Pancreas (tissue), 10 donors: ENCODE measurements around the gene BATF. TPM values are rescaled to one million over a fixed set of nuclear protein-coding genes. Genes with fewer than 3 reads are reported as not detected.

Source experiments
- ATAC-seq, 4 donors: fragments of 200-7000 bp; cut with Tn5 transposase; one replicate each; pipeline versions ENCODE4 v1.8.0 to v1.9.1; 2020; ENCODE audit warnings: mild to moderate bottlenecking in 4 of 4, moderate library complexity in 4 of 4
- DNase-seq, 6 donors: peaks; one replicate each; pipeline ENCODE4 v3.0.0-alpha.2; 2020
- FAIRE-seq: peaks from 2 replicates; lab custom pipeline; 2012; peaks lifted over from hg19 to GRCh38; lab: Jason Lieb, UNC
- H3K27ac ChIP-seq, 4 donors: fragments of 200-600 bp; sonication (generic); 1 replicate in 3 of 4; 2 replicates in 1 of 4; pipeline versions ENCODE4 v1.5.0 to v1.8.0; 2020
- H3K27me3 ChIP-seq, 4 donors: fragments of 200-600 bp; one replicate each; pipeline ENCODE4 v1.8.0; 2021
- H3K36me3 ChIP-seq, 3 donors: fragments of 200-600 bp; sonication (generic) in 1 of 3; one replicate each; pipeline versions ENCODE4 v1.5.0 to v1.8.0; 2020 to 2021
- H3K4me1 ChIP-seq, 3 donors: fragments of 200-600 bp; one replicate each; pipeline ENCODE4 v1.8.0; 2021
- H3K4me3 ChIP-seq, 4 donors: fragments of 200-600 bp; sonication (generic) in 2 of 4; one replicate each; pipeline versions ENCODE4 v1.5.0 to v1.8.0; 2020 to 2021
- H3K9me3 ChIP-seq, 4 donors: fragments of 200-600 bp; one replicate each; pipeline ENCODE4 v1.8.0; 2021
- CTCF ChIP-seq, 4 donors: fragments of 200-600 bp; sonication (generic) in 3 of 4; IDR thresholded peaks; one replicate each; pipeline versions ENCODE4 v1.5.0 to v1.8.0; 2021; ENCODE audit warnings: antibody characterized with exemption in 4 of 4
- WGBS, 2 donors: extraction: QIAGEN DNeasy Blood & Tissue Kit; methylation state at CpG; one replicate each; pipeline ENCODE4 v1.1.7; 2013; 5-methylcytosine and 5-hydroxymethylcytosine counted together
- intact Hi-C, 3 donors: fragments of 100-400 bp; cut with DNase I; formaldehyde crosslinking; loops; one replicate each; pipeline versions ENCODE4 v1.11.1 to v1.14.2; 2022
- polyA plus RNA-seq, 2 donors: library from polyadenylated mRNA; stranded (reverse); fragments of 200-250 nt; gene quantifications; one replicate each; pipeline ENCODE4 v1.2.3, GENCODE V29; 2013
- total RNA-seq, 6 donors: library from RNA; stranded (reverse); fragmentation: NEBNext Ultra II Directional in 4 of 6; extraction: Animal tissue kit (Norgen Biotek cat#: 25700) in 4 of 6; gene quantifications; one replicate each; pipeline versions ENCODE4 v1.2.1 to v1.2.4, GENCODE V29; 2021 to 2023
- donor health status: healthy with polysubstance abuse.
- donor health status: DM: no; HTN: no; CAD: no; lungs with moderate emphysema.
- donor health status: DM: no; HTN: no; CAD: no.
- donor health status: control.
- donor health status: control.
- donor health status: Bipolar disorder and iron deficiency.
- donor health status: DM: yes; HTN: yes; CAD: no.
- donor health status: DM: no; HTN: no; CAD: no.
- donor health status: DM: no; HTN: no; CAD: no.
- donor health status: DM: yes; HTN: yes; CAD: no.

Gene BATF
- total and polyA plus RNA-seq, 8 donors: 0.28 to 1.7 (median 0.98) TPM; not detected in 1

- ATAC-seq (no peak), DNase-seq (no peak), FAIRE-seq (peak; percentile 37)
- H3K9me3 ChIP-seq: no peaks in the 10 kb centered on the region
- TF ChIP-seq CTCF (IDR thresholded peaks at IDR 0.05): no peak
- WGBS, 2 donors: 78 to 87% methylated on average over 1 of the region's 1 CpG
- no peak overlapping the region for H3K4me3 ChIP-seq
- no peaks in the 10 kb centered on the region for H3K36me3 ChIP-seq
- H3K27ac ChIP-seq: no peak overlapping the region
- H3K4me1 ChIP-seq: no peaks in the 10 kb centered on the region
- H3K27me3 ChIP-seq: no peaks in the 10 kb centered on the region
- intact Hi-C loops: no loop called here
Measured at GRCh38 chr14:75506930-75507329, 15.3 kb upstream of the BATF start.

- intact Hi-C loops: no loop called here
- no peaks in the 10 kb centered on the region for H3K4me1 ChIP-seq
- DNase-seq (no peak), ATAC-seq (no peak), FAIRE-seq (no peak)
- H3K27ac ChIP-seq: no peak overlapping the region
- WGBS, 2 donors: 89 to 96% methylated on average over 1 of the region's 1 CpG
- no peak for TF ChIP-seq CTCF (IDR thresholded peaks at IDR 0.05)
- H3K36me3 ChIP-seq: no peaks in the 10 kb centered on the region
- H3K9me3 ChIP-seq: no peaks in the 10 kb centered on the region
- no peaks in the 10 kb centered on the region for H3K27me3 ChIP-seq
- H3K4me3 ChIP-seq: no peak overlapping the region
Measured at GRCh38 chr14:75510547-75510946, 11.7 kb upstream of the BATF start.

GRCh38 chr14:75511201-75511600 lies 11.1 kb upstream of the BATF start:
- H3K36me3 ChIP-seq: no peaks in the 10 kb centered on the region
- FAIRE-seq (no peak), DNase-seq (no peak), ATAC-seq (no peak)
- H3K27ac ChIP-seq: no peak overlapping the region
- H3K27me3 ChIP-seq: no peaks in the 10 kb centered on the region
- intact Hi-C loops: no loop called here
- H3K4me3 ChIP-seq: no peak overlapping the region
- H3K9me3 ChIP-seq: no peaks in the 10 kb centered on the region
- H3K4me1 ChIP-seq: no peaks in the 10 kb centered on the region
- TF ChIP-seq CTCF (IDR thresholded peaks at IDR 0.05): no peak

- peak in 1 of 4 donors; percentile 20 for ATAC-seq
Measured at GRCh38 chr14:75513911-75514672, 8.2 kb upstream of the BATF start.

More at GRCh38 chr14:75513911-75514672, 8.2 kb upstream of the BATF start:
- Histone ChIP-seq H3K9me3 (no peaks in the 10 kb centered on the region), H3K36me3 (no peaks in the 10 kb centered on the region), H3K4me3 (no peak overlapping the region), H3K27me3 (no peaks in the 10 kb centered on the region), H3K4me1 (no peaks in the 10 kb centered on the region), H3K27ac (no peak overlapping the region)
- 84% methylated on average over 12 of the region's 12 CpGs for WGBS, 2 donors
- TF ChIP-seq CTCF (IDR thresholded peaks at IDR 0.05): no peak
- FAIRE-seq (no peak), DNase-seq (no peak)
- intact Hi-C loops: no loop called here
